Measurements from ENCODE around the gene C5orf58. TPM values are rescaled to one million over a fixed set of nuclear protein-coding genes. Genes with fewer than 3 reads are reported as not detected.

Gene C5orf58
- total RNA-seq, 1 donor = not detected

GRCh38 chr5:170250810-170251317, 18.1 kb downstream of the C5orf58 start:
- Histone ChIP-seq H3K27me3 (ENCODE audit: insufficient read depth, low read length) (peaks cover 35% of the 10 kb centered on the region), H3K79me2 (ENCODE audit: insufficient read depth, low read length) (no peaks in the 10 kb centered on the region), H3K36me3 (ENCODE audit: insufficient read depth, low read length) (no peaks in the 10 kb centered on the region), H2AFZ (ENCODE audit: low read length) (no peak overlapping the region), H3K9me3 (ENCODE audit: low read depth, low read length) (no peaks in the 10 kb centered on the region), H3K4me1 (ENCODE audit: insufficient read depth, low read length) (no peaks in the 10 kb centered on the region), H3K27ac (ENCODE audit: low read depth, low read length) (no peak overlapping the region), H3K4me3 (ENCODE audit: insufficient read depth, low read length) (no peak overlapping the region), H4K20me1 (ENCODE audit: insufficient read depth, low read length) (no peaks in the 10 kb centered on the region), H3K4me2 (ENCODE audit: insufficient read depth, low read length) (no peak overlapping the region)
- no peak for DNase-seq (ENCODE audit: insufficient read length, low spot score, missing footprints)
- TF ChIP-seq, protein P1, sequence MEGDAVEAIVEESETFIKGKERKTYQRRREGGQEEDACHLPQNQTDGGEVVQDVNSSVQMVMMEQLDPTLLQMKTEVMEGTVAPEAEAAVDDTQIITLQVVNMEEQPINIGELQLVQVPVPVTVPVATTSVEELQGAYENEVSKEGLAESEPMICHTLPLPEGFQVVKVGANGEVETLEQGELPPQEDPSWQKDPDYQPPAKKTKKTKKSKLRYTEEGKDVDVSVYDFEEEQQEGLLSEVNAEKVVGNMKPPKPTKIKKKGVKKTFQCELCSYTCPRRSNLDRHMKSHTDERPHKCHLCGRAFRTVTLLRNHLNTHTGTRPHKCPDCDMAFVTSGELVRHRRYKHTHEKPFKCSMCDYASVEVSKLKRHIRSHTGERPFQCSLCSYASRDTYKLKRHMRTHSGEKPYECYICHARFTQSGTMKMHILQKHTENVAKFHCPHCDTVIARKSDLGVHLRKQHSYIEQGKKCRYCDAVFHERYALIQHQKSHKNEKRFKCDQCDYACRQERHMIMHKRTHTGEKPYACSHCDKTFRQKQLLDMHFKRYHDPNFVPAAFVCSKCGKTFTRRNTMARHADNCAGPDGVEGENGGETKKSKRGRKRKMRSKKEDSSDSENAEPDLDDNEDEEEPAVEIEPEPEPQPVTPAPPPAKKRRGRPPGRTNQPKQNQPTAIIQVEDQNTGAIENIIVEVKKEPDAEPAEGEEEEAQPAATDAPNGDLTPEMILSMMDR (IDR thresholded peaks at IDR 0.05; ENCODE audit: extremely low read depth, low read depth, low read length) = no peak

DNA sequence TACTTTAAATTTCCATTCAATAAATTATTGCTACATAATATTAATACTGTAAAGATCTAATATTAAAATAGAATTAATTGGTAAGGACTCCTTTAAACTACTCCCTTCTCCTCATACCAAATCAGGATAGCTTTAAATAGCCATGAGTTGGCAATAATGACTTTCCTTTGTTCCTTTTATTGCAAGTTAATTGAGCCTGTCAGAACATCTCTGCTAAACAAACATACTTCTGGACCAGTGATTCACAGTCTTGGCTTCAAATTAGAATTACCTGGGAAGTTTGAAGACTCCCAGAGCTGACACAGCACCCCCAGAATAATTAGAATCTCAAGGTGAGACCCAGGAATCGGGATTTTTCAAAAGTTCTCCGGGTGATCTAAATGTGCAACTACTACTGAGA, 18.7 kb downstream of the C5orf58 start:
- H3K36me3 ChIP-seq (ENCODE audit: insufficient read depth, low read length) = no peaks in the 10 kb centered on the region
- no peak overlapping the region for H3K27ac ChIP-seq (ENCODE audit: low read depth, low read length)
- H3K79me2 ChIP-seq (ENCODE audit: insufficient read depth, low read length) = no peaks in the 10 kb centered on the region
- no peak for DNase-seq (ENCODE audit: insufficient read length, low spot score, missing footprints)
- no peak overlapping the region for H2AFZ ChIP-seq (ENCODE audit: low read length)
- H4K20me1 ChIP-seq (ENCODE audit: insufficient read depth, low read length) = no peaks in the 10 kb centered on the region
- peaks cover 35% of the 10 kb centered on the region for H3K27me3 ChIP-seq (ENCODE audit: insufficient read depth, low read length)
- H3K4me1 ChIP-seq (ENCODE audit: insufficient read depth, low read length) = no peaks in the 10 kb centered on the region
- TF ChIP-seq, protein P1 (IDR thresholded peaks at IDR 0.05; ENCODE audit: extremely low read depth, low read depth, low read length) = no peak
- H3K4me2 ChIP-seq (ENCODE audit: insufficient read depth, low read length) = no peak overlapping the region
- H3K9me3 ChIP-seq (ENCODE audit: low read depth, low read length) = no peaks in the 10 kb centered on the region
- H3K4me3 ChIP-seq (ENCODE audit: insufficient read depth, low read length) = no peak overlapping the region

GRCh38 chr5:170252109-170252508, 19.3 kb downstream of the C5orf58 start:
- H2AFZ ChIP-seq (ENCODE audit: low read length) = no peak overlapping the region
- H3K9me3 ChIP-seq (ENCODE audit: low read depth, low read length) = no peaks in the 10 kb centered on the region
- H3K4me2 ChIP-seq (ENCODE audit: insufficient read depth, low read length) = no peak overlapping the region
- DNase-seq (ENCODE audit: insufficient read length, low spot score, missing footprints) = no peak
- no peaks in the 10 kb centered on the region for H3K36me3 ChIP-seq (ENCODE audit: insufficient read depth, low read length)
- H3K4me1 ChIP-seq (ENCODE audit: insufficient read depth, low read length) = no peaks in the 10 kb centered on the region
- H3K79me2 ChIP-seq (ENCODE audit: insufficient read depth, low read length) = no peaks in the 10 kb centered on the region
- H4K20me1 ChIP-seq (ENCODE audit: insufficient read depth, low read length) = no peaks in the 10 kb centered on the region
- no peak overlapping the region for H3K27ac ChIP-seq (ENCODE audit: low read depth, low read length)
- TF ChIP-seq, protein P1 (IDR thresholded peaks at IDR 0.05; ENCODE audit: extremely low read depth, low read depth, low read length) = no peak
- H3K4me3 ChIP-seq (ENCODE audit: insufficient read depth, low read length) = no peak overlapping the region
- peaks cover 35% of the 10 kb centered on the region for H3K27me3 ChIP-seq (ENCODE audit: insufficient read depth, low read length)

- Histone ChIP-seq H3K4me3 (ENCODE audit: insufficient read depth, low read length) (no peak overlapping the region), H3K27ac (ENCODE audit: low read depth, low read length) (no peak overlapping the region), H3K27me3 (ENCODE audit: insufficient read depth, low read length) (peaks cover 35% of the 10 kb centered on the region), H3K9me3 (ENCODE audit: low read depth, low read length) (no peaks in the 10 kb centered on the region), H3K79me2 (ENCODE audit: insufficient read depth, low read length) (no peaks in the 10 kb centered on the region), H2AFZ (ENCODE audit: low read length) (no peak overlapping the region), H3K36me3 (ENCODE audit: insufficient read depth, low read length) (no peaks in the 10 kb centered on the region), H3K4me1 (ENCODE audit: insufficient read depth, low read length) (no peaks in the 10 kb centered on the region), H3K4me2 (ENCODE audit: insufficient read depth, low read length) (no peak overlapping the region), H4K20me1 (ENCODE audit: insufficient read depth, low read length) (no peaks in the 10 kb centered on the region)
- TF ChIP-seq, protein P1 (IDR thresholded peaks at IDR 0.05; ENCODE audit: extremely low read depth, low read depth, low read length) = no peak
- no peak for DNase-seq (ENCODE audit: insufficient read length, low spot score, missing footprints)
These were observed 20.1 kb downstream of the C5orf58 start for GRCh38 chr5:170252720-170253350.
